ENCODE data around the gene CPT2.
A peak's percentile ranks its signal among the peaks of the same experiment; 100 is the strongest.
"Not testable (repeated sequence)": the region's sequence is repeated elsewhere in the genome, so short reads cannot be mapped to it uniquely, and the experiment has no call there.

CPT2 gene

GRCh38 chr1:53190210-53190611 lies 6.4 kb upstream of the CPT2 start:
- no peak for TF ChIP-seq CTCF (IDR thresholded peaks at IDR 0.05; ENCODE audit: extremely low read depth, missing control alignments)
- DNase-seq (ENCODE audit: low spot score): no peak

- no peak for DNase-seq (ENCODE audit: low spot score)
- no peak for TF ChIP-seq CTCF (IDR thresholded peaks at IDR 0.05; ENCODE audit: extremely low read depth, missing control alignments)
Observed at GRCh38 chr1:53195246-53196016, 1.2 kb upstream of the CPT2 start.

GRCh38 chr1:53196017-53196484 lies 573 bp upstream of the CPT2 start:
- TF ChIP-seq CTCF (IDR thresholded peaks at IDR 0.05; ENCODE audit: extremely low read depth, missing control alignments): no peak
- DNase-seq (ENCODE audit: low spot score): peak; percentile 32

GRCh38 chr1:53197291-53198200 lies 922 bp downstream of the CPT2 start:
- TF ChIP-seq CTCF (IDR thresholded peaks at IDR 0.05; ENCODE audit: extremely low read depth, missing control alignments): no peak
- peak; percentile 22 for DNase-seq (ENCODE audit: low spot score)

GRCh38 chr1:53198241-53198651 lies 1.6 kb downstream of the CPT2 start:
- no peak for DNase-seq (ENCODE audit: low spot score)
- TF ChIP-seq CTCF (IDR thresholded peaks at IDR 0.05; ENCODE audit: extremely low read depth, missing control alignments): no peak

- TF ChIP-seq CTCF (IDR thresholded peaks at IDR 0.05; ENCODE audit: extremely low read depth, missing control alignments): no peak
- DNase-seq (ENCODE audit: low spot score): no peak
Observed at GRCh38 chr1:53203466-53203865, 6.8 kb downstream of the CPT2 start.

GRCh38 chr1:53205496-53205895 lies 8.9 kb downstream of the CPT2 start:
- DNase-seq (ENCODE audit: low spot score): not testable (repeated sequence)

- not testable (repeated sequence) for DNase-seq (ENCODE audit: low spot score)
Observed at GRCh38 chr1:53206083-53206685, 9.6 kb downstream of the CPT2 start.

Data from GM20000 (cell line).